HG03175 (cell line): ENCODE measurements around the gene MDFI.

Experiments used
- ATAC-seq: cut with Tn5 transposase; IDR thresholded peaks from one replicate; pipeline ENCODE4 v1.9.1; 2021; ENCODE audit warnings: mild to moderate bottlenecking, moderate library complexity; ENCODE audit not compliant: unreplicated experiment

Gene MDFI

DNA sequence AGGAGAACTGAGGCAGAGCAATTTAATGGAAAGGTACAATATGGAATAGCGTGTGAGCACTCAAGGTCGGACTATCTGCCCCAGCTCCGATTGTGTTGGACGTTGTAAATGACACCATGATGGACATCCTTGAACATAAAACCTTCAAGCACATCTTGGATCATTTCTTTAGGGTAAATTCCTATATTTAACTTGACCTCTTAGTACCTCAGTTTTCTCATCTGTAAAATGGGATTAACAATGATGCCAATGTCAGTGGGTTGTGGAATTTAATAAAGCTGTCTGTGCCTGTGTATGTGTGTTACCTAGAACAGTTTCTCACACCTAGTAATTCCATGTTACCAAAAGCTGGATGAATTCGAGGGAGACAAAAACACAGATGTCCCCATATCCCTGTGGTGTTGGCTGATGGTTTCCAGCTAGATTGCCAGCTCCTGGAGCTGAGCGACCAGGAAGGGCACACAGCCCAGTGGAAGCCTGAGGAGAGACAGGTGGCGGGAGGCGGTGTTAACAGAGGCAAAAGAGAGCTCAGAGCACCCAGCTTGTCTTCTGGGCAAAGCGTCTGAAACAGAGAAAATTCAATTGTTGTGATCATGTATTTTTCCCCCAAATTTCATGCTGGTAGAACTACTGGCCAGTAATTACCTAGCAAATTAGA is 32.6 kb downstream of the MDFI start:
- ATAC-seq = no peak

DNA sequence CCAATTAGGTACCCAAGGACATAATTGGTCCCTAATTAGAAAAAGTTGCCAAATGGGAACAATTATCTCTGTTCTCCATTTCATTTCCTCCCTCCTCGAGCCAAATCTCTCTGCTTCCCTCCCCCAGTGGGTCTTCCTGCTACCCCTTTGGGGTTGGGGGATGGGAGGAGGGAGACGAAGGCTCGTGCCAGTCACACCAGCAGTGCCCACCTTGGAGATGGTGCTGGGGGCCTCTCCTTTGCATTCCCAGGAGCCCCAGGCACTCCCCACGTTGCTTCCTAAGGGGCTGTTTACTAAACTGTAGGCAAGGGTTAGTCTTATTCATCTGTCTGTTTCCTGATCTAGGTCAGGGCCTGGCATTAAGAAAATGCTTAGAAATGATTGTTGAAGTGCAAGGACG is 33.1 kb downstream of the MDFI start:
- ATAC-seq = no peak

DNA sequence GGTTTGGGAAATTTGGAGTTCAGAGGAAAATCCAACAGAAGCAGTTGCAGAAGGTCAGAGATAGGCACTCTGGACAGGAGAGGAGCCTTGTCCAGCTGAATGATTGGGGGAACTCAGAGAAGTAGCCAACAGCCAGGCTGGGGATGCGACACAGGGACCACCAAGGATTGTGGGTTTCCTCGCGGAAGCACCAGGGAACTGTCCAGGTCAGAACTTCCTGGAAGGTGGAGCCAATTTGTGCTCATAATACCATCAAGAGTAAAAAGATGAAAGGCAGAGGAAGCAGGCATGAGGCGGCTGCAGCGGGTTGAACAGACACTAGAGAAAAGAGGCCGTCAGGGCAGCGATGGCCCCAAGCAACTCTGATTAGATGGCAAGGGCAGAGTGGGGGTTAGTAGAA is 33.7 kb downstream of the MDFI start:
- ATAC-seq = no peak

DNA sequence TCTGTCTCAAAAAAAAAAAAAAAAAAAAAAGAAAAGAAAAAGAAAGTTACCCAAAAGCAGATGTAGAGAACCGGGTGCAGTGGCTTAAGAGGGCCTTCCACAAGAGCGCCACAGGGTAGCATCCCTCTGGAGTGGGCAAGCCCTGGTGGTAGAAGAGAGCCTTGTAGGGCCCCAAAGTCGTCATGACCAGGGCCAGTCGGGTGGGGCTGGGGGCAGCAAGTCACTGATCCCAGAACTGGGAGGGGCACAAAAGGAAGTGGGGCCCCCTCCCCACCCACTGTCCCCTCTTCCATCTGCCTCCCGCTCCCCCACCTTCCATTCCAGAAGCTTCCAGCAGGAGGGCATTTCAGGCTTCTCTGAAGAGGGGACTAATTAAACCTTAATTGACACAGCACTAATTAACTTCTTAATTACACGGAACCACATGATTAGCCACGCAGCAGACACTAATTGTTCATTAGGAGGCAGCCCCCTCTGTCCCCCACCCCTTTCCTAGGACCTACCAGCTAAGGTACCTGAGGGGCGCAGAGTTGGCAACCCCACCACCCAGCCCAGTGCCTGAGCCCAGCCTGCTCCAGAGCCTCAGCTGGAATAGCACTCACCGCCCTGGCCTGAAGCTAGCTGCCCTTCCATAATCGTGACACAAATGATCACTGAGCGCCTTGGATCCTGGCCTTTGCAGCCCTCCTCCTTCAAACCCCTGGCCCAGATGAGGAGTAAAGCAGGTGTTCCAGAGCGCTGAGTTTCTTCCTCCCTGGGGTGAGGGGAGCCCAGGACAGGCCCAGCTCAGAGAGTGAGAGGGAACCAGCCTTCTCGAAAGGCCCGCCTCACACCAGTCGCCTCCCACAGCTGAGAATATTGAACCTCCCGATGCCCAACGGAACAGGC is 34.8 kb downstream of the MDFI start:
- ATAC-seq = no peak

DNA sequence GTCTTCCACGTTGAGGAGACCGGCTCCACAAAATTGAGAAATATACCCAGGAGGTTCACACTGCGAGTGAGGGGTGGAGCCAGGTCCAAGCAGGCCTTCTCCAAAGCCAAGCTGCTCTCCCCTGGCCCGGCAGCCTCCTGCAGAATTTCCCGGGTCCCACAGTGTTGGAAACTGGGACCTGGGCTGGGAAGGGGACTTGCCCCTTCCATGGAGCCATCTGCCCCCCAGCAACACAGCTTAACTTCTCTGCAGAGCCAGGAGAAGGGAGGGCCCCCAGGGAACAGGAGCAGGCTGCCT is 35.4 kb downstream of the MDFI start:
- no peak for ATAC-seq

DNA sequence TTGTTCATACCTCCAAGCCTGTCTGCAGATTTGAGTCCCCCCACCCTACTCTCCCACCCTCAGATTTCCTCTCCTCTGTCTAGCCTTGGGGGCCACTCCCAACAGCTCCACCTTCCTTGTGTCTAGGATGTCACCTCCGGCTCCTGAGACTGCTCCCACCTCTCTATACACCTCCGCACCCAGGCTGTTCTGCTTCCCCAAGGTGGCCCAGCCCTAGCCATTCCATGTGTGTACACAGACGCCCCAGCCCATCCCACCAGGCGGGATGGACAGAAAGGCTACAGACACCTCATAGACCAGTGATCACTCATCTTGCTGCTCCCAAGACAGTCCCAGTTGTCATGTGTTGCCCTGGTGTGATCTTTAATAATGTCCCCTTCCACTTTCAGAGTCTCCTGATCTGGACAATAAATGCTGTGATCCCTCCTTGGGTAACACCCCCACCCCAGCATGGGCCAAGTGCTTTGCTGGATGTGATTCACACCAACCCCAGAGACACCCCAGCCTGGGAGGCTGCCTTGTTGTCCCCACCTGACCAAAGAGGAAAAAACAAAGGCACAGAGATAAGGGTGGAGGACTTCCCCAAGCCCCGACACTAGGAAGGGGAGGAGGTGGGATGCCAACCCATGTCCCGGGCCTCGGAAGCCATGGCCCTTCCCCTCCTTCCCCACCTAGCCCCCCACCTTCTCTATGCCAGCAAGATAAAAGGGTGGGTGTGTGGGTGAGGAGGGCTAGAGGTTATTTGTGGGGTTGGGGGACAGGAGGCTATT is 36.1 kb downstream of the MDFI start:
- no peak for ATAC-seq

DNA sequence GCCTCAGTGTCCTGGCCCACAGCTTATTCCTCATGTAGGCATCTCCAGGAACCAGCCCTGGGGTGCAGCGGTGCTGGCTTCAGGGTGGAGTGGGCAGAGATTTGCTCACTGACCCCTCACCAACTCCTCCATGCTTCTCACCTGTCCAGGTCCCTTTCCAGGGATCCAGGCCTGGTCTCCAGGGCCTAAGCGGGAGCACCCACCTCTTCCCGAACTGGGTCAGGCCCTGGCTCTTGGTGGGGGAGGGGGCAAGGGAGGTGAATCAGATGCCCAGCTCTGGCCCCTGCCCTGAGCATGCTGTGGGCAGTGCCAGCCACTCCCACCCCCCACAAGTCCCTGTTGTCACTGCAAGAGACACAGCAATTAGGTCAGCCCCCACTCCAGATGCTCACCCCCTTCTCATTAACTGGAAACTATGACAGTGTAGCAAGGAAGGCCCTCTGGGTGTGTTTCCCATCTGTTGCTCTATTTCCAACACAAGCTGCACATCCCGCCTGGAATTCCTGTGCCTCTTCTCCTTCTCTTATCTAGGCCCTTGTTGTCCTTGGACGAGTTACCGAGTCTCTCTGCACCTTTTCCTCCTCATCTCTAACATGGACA is 37.0 kb downstream of the MDFI start:
- no peak for ATAC-seq

DNA sequence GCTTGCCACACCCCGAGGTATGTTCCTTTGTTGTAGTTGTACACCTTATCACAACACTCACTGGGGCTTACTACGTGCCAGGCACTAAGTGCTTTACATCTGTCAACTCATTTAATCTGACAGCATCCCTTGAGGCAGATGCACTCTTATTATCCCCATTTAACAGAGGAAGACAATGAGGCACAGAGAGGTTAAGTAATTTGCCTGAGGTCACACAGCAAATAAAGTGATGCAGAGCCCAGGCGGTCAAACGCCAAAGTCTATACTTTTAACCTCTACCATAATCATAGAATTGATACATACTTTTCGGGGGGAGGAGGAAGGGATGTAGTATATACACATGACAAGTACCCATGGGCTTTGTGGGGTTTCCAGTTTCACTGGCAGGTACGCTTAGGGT is 37.7 kb downstream of the MDFI start:
- no peak for ATAC-seq

DNA sequence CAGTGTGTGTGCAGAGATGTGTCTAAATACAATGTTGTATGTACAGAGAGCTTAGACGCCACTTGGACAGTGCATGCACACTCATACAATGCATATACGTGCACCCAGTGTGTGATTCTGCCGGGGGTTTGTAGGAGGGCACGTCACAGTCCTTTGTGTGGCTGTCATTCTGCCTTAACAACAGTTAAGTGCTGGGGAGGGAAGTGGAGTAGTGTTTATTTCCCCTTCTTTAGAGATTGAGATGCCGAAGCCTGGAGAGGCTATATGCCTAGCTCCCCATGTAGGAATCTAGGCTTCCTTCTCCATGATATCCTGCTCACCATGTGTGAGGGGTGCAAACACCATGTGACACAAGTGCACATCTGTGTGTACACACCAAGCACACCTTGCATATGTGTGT is 38.2 kb downstream of the MDFI start:
- no peak for ATAC-seq

DNA sequence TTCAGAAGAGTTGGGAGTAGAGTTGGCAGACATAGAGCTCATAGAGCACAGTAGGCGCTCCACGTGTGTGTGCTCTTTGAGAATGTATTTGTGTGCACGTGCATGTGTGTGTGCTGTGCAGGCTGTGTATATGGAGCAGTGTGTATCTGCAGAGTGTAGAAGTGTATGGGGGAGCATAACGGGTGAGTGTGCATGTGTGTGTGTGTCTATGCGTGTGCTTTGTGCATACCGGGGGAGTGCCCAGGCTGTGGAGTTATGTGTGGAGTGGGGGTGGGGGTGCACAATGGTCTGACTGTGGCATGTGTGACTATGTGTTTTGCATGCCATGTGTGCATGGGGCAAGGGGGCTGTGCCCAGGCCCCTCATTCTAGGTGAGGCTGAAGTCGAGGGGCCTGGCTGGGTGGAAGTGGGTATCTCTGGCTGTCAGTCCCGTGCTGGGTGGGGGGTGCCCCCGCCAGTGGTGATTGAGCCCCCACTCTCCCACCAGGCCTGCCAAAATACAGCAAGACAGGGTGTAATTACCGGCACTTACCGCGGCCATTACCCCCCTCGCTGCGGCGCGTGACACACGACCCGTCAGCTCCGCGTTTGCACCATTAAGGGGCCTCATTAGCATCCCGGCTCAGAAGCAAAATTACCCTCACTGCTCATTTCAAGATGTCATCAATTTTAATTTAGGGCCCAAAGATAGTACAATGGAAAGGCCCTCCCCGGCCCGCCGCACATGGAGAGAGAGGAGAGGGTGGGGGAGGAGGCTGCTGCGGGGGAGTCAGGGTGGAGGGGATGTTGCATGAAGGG is 39.1 kb downstream of the MDFI start:
- no peak for ATAC-seq

DNA sequence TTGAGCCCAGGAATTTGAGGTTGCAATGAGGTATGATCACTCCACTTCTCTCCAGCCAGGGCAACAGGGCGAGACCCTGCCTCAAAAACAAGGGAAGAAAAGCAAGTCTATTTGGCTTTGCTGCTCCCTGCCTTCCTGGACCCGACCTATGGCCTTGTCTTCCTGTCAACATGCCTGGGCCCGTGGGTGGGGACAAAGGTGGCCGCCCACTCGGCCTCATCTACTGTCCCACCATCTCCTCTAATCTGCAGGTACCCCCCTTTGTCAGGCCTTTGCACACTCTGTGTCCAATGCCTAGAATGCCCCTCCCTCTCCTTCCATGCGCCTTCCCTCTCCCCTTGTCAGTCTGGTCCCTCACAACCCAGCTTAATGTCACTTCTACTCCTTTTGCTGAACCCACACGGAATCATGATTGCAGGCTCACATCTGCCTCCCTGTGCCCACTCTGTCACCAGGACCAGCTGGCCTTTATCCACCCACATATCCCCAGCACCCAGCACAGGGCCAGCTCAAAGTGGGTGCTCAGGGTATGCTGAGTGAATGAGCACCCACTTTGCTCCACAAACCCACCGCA is 40.3 kb downstream of the MDFI start:
- ATAC-seq = no peak

DNA sequence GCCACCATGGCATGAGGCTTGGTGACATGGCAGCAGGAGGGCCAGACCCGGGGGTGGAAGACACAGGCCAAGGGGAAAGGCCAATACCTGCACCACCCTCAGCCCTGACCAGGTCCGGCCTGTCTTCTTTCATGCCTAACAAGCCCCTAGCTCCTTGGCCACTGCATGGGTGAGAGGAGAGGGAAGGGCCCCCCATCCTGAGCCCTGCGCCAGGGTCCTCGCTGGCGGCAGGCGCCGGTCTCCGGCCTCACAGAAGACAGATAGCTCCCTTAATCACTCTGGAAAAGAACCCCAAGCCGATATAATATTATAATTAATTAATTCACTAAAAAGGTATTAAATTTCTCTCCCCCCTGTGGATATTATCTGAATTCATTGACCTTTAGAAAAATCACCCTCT is 41.4 kb downstream of the MDFI start:
- no peak for ATAC-seq

DNA sequence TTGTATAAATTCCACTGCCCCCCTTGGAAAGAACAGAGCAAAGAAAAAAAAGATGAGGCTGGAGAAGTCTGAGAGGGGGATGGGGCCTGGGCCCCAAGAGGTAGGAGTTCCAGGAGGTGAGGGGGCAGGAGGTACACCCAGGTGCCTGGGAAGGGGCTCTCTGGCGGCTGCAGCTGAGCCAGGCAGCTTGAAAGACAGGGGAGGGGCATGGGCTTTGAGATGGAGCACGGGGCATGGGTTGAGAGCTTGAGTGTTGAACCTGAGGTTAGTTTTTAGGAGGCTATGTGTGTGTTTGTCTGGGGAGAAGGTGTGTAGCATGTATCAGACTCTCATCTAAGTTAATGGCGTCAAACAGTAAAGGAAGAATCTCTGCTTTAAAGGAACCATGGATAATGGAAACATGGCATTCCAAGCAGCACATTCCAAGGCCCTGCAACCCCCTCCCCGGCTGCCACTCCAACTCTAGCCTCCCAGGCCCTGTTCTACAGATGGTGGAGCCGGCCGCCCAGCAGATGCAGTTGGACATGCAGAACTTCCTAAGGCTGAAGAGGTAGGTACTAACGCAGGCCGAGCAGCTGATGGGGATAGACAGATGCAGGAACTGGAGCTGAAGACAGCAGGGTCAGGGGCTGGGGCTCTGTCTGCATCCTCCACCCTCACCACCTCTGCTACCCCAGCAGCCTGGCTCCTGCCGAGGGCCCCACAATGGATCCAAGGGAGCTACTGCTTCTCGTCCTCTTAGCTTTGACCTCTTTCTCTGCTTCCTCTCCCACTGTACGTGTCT is 42.1 kb downstream of the MDFI start:
- ATAC-seq = no peak

DNA sequence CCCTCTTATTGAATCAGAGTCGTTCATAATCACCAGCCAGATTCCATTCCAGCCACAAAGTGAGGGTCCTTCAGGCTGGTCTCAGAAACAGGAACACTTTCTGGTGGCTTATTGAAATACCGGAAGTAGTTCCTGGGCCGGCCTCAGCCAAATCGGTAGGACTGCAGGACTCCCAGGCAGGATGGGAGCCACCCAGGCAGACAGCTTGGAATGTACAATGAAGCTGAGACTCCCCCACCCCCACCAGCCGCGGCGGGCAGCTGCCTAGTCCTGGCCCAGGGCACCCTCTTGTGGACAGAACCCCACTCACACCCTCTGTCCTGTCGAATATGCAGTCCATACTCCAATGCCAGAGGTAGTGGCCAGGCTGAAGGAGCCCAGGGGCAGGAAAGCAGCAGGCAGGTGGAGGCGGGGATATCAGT is 43.8 kb downstream of the MDFI start:
- peak; percentile 45 for ATAC-seq

DNA sequence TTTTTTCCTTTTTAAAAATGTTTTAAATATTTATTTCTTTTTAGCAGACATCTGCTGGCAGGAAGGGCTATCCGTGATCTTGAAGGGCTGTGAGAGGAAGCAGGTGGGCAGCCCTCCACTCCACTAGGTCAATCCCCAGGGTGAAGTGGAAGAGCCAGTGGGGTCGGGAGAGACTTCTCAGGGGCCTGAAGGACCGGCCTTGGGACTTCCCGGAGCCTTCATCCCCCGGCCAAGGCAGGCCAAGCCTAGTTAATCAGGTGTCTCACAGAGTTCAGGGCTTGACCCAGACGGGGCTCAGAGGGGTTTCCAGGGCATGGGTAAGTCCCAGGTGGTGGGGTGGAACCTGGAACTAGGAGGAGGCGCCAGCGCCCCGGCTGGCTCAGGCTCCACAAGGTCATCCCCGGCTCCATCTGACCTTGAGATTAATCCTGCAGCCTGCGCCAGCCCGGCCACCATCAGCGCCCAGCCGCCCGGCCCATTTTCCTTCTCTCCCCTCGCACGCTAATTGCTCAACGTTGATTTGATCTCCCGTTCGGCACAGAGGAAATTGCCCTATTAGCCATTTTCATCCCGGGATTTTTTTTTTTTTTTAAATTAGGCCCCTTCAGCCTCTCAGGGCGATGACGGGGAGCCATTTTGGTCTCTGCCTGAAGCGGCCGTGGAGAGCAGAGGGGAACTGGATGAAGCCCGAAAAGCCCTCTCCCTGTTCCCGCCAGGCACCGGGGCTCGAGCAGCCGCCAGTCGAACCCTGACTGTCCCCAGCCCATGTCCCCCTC is 44.4 kb downstream of the MDFI start:
- ATAC-seq = no peak

DNA sequence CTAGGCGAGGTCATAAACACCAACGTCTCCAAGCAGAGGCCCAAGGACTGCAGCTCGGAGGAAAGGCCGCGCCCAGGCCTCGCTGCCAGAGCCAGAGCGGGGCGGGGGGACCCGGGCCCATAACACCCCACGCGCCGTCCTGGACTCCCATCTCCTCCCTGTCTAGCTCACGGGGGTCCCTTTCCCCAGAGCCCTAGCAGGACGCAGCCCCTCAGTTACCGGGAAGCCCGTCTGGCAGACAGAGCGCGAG is 44.9 kb downstream of the MDFI start:
- peak; percentile 5 for ATAC-seq

DNA sequence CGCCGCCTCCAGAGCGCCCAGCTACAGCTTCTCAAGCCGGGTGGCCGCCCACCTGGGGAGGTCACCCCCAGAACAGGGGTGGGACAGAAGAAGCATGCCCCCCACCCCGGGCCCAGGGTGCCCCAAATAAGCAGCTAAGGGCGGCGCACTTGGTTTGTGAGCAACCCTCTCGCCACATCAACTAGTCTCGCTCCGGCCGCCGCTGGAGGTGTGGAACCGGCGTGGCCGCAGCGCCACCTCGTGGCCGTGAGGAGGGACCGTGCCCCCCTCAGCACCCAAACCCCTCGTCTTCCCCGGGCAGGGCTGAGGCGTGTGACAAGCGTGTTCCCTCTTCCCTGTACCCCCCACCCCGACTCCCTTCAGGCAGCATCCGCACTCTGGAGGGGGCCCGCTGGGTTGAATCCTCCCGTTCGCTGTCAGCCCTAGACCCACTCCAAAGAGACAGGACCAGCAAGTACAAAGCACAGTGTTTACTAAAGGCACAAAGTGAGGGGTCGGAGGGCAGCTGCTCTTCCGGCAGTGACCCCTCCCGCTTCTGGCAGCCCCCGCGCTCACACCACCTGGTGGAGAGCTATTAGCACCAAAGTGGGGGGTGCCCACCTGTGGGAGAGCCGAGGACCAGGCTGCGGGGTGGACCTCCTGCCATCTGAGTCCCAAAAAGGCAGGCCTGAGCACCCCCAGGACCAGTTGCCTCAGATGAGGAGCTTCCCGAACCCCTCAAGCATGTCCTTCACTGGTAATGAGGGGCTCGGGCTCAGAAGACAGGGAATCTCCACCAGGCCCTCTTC is 45.4 kb downstream of the MDFI start:
- peak; percentile 68 for ATAC-seq
